ENCODE results near the gene MOBP.

MOBP gene

DNA sequence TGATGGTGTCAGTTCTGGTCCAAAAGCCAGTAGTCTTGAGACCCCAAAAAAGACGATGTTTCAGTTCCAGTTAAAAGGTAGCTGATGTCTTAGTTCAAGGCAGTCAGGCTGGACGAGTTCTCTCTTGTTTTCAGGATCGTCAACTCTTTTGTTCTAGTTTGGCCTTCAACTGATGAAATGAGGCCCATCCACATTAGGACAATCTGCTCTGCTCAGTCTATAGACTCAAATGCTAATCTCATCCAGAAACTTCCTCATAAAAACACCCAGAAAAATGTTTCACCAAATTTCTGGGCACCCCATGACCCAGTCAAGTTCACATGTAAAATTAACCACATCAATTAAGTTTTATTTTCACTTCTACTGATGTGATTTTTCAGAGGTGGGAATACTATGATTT lies 74.0 kb downstream of the MOBP start:
- no peak for DNase-seq (ENCODE audit: low read depth, low spot score)

DNA sequence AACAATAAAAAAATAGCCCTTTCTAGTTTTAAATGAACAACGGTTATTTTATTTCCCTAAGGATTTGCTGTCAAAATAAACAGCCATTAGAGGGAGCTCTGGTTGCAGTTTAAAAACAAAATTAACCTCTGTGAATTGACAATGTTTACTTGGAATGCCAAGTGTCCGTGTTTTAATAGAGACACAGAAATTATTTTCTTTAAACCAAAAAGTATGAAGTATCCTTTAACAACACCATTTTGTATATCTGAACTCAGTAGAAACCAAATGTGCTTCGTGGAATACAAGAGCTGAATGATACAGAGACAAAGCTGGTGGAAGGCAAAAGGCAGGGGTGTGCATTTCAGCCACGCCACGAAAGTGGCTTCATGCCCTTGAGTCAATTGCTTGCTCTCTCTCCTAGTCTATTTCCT lies 74.4 kb downstream of the MOBP start:
- DNase-seq (ENCODE audit: low read depth, low spot score), result no peak

DNA sequence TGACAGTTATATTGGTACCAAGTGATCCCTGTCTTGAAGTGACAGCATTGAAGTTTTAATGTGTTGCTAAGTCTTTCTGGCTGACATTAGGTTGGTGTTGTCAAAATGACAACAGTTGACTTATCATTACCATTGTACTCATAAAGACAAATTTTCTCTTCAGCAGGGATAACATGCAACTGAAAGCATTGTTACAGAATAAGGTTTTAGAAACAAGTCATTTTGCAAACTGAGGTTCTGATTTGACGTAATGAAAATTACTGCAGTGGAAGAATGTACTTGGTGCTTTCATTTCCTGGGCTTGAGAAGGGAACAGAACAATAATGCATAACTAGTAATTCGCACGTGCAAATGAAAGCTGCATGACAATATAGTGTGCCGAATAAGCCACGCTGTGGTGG lies 75.1 kb downstream of the MOBP start:
- no peak for DNase-seq (ENCODE audit: low read depth, low spot score)

DNA sequence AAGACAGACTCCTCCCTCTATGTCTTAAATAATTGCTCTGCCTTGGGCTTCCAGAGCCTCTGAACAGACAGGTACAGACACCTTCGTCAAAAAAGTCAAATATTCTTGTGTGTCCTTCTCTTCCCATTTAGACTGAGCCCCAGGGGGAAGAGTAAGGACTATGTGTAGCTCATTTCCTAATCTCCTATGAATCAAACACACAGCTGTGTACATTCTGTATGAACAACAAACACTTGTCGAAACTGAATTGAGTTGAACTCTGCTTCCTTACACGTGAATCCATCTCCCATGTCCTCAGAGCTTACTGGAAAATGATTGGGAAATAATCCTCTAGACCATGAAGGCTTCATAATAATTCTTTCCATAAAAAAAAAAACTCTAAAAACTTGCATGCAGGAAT lies 80.8 kb downstream of the MOBP start:
- DNase-seq (ENCODE audit: low read depth, low spot score), result no peak

DNA sequence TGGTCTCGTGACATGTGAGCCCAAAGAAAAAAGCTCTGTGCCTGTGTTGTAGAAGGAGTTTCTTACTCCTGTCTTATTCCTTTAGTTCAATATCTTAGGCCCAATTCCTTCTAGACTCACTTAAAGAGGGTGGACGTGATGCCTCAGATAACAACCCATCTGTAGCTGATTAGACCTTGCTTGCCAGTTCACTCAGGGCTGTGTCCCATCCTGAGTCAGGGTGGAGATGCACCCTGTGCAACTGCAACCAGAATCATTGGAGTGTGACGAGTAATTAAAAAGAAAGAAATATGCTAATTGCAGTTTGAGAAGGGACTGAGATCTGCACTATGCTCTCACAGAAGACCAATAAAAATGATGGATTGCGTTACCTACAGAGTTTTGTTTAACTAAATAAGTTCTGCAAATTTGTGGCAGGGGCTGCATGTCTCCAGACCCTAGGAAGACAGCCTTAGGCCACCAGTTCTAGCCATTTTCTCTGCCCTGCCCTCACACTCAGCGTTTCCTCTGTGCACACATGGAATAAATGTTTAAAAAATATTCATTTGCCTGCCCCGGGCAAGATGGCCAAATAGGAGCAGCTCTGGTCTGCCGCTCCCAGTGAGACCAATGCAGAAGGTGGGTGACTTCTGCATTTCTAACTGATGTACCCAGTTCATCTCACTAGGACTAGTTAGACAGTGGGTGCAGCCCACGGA lies 83.0 kb downstream of the MOBP start:
- DNase-seq (ENCODE audit: low read depth, low spot score), result no peak
